ENCODE measurements around the gene ZSCAN12. TPM values are rescaled to one million over a fixed set of nuclear protein-coding genes. Genes with fewer than 3 reads are reported as not detected.

Gene ZSCAN12
- total and polyA plus RNA-seq, 10 of the 15 experiments (the other 5 are each of a cell fraction or from before 2014, with no cell fraction given) = 1.2 to 12.2 (median 7.4) TPM

- no peak for TF ChIP-seq CUX1 (IDR thresholded peaks at IDR 0.05; ENCODE audit: insufficient replicate concordance, low read depth, low read length)
- TF ChIP-seq ESRRA (IDR thresholded peaks at IDR 0.05; ENCODE audit: low read length) = no peak
- no peak for TF ChIP-seq ZBTB40 (IDR thresholded peaks at IDR 0.05; ENCODE audit: borderline replicate concordance)
- no peak for TF ChIP-seq BACH1 (IDR thresholded peaks at IDR 0.05; ENCODE audit: borderline replicate concordance)
- no peak for TF ChIP-seq ZZZ3 (IDR thresholded peaks at IDR 0.05; ENCODE audit: control insufficient read depth, insufficient read length, low read depth)
- no peak for TF ChIP-seq USF2 (IDR thresholded peaks at IDR 0.05; ENCODE audit: borderline replicate concordance, low read depth, low read length)
- no peak for TF ChIP-seq CBX5 (IDR thresholded peaks at IDR 0.05; ENCODE audit: low read depth)
- TF ChIP-seq MEF2A (IDR thresholded peaks at IDR 0.05; ENCODE audit: insufficient read depth, low read depth, low read length) = no peak
- TF ChIP-seq POU2F2 (IDR thresholded peaks at IDR 0.05; ENCODE audit: borderline replicate concordance, low read depth, low read length) = no peak
- no peak for TF ChIP-seq EED (IDR thresholded peaks at IDR 0.05; ENCODE audit: low read depth)
- TF ChIP-seq NFYB (IDR thresholded peaks at IDR 0.05; ENCODE audit: insufficient read depth, low read depth, low read length) = no peak
- no peak for TF ChIP-seq WRNIP1 (IDR thresholded peaks at IDR 0.05; ENCODE audit: borderline replicate concordance, low read depth, low read length)
- TF ChIP-seq, protein P1, sequence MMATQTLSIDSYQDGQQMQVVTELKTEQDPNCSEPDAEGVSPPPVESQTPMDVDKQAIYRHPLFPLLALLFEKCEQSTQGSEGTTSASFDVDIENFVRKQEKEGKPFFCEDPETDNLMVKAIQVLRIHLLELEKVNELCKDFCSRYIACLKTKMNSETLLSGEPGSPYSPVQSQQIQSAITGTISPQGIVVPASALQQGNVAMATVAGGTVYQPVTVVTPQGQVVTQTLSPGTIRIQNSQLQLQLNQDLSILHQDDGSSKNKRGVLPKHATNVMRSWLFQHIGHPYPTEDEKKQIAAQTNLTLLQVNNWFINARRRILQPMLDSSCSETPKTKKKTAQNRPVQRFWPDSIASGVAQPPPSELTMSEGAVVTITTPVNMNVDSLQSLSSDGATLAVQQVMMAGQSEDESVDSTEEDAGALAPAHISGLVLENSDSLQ (IDR thresholded peaks at IDR 0.05) = no peak
Measured at GRCh38 chr6:28429781-28430180, 30.2 kb upstream of the ZSCAN12 start (continued).

All from GM12878 (cell line).